VCaP (cell line): ENCODE measurements around the gene NAALADL2.

Experiments used
- H3K27ac ChIP-seq: fragments of 450-650 bp; 2 replicates; pipeline ENCODE4 v1.5.1; 2017
- TF ChIP-seq, protein P1 (sequence below): fragments of 450-650 bp; conservative IDR thresholded peaks from 2 replicates; pipeline ENCODE4 v1.5.1; 2017; ENCODE audit warnings: mild to moderate bottlenecking, moderate library complexity

NAALADL2 gene

GRCh38 chr3:175398676-175399075 is 539.5 kb downstream of the NAALADL2 start:
- no peak overlapping the region for H3K27ac ChIP-seq
- TF ChIP-seq, protein P1, sequence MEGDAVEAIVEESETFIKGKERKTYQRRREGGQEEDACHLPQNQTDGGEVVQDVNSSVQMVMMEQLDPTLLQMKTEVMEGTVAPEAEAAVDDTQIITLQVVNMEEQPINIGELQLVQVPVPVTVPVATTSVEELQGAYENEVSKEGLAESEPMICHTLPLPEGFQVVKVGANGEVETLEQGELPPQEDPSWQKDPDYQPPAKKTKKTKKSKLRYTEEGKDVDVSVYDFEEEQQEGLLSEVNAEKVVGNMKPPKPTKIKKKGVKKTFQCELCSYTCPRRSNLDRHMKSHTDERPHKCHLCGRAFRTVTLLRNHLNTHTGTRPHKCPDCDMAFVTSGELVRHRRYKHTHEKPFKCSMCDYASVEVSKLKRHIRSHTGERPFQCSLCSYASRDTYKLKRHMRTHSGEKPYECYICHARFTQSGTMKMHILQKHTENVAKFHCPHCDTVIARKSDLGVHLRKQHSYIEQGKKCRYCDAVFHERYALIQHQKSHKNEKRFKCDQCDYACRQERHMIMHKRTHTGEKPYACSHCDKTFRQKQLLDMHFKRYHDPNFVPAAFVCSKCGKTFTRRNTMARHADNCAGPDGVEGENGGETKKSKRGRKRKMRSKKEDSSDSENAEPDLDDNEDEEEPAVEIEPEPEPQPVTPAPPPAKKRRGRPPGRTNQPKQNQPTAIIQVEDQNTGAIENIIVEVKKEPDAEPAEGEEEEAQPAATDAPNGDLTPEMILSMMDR, result no peak

- no peak overlapping the region for H3K27ac ChIP-seq
- TF ChIP-seq, protein P1, result no peak
Observed at GRCh38 chr3:175399156-175399840, 540.2 kb downstream of the NAALADL2 start.

DNA sequence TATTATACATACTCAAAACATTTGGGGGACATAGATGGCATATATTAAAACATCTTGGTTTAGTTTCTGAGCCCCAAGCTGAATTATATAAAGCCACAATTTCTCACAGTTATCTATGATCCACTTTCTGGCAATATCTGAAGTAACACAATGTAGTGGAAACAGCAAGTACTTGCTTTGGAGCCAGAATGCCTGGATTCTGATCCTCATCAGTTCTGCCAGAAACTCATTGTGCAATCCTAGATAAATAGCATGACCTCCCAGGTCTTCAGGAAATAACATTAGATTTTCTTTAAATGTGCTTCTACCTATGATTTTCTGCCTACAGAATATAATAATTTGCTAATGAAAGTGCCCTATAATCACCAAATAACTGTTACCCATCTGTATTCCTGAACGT is 544.9 kb downstream of the NAALADL2 start:
- no peak overlapping the region for H3K27ac ChIP-seq
- TF ChIP-seq, protein P1, result no peak

DNA sequence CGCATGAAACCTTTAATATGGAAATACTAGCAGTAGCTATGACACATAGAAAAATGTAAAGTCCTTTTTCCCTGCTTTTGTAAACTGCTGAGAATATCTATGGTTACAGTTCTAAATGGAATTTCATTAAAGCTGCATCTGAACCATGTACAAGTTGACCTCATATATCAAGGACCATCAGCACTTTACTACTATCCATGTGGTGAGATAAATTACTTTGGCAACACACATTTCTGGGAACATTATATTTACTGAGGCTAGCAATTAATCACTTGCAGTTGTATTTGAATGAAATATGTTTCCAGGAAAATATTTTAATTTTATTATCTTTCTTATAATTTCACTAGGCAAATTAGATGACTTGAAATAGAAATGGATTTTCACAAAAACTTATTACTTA is 545.5 kb downstream of the NAALADL2 start:
- TF ChIP-seq, protein P1, result no peak

GRCh38 chr3:175410251-175410650 is 551.1 kb downstream of the NAALADL2 start:
- TF ChIP-seq, protein P1, result no peak
- no peak overlapping the region for H3K27ac ChIP-seq

More for the DNA sequence above, 545.5 kb downstream of the NAALADL2 start:
- H3K27ac ChIP-seq, result no peak overlapping the region

- H3K27ac ChIP-seq, result no peak overlapping the region
- TF ChIP-seq, protein P1, result no peak
Observed at GRCh38 chr3:175411405-175411804, 552.3 kb downstream of the NAALADL2 start.

- no peak overlapping the region for H3K27ac ChIP-seq
- TF ChIP-seq, protein P1, result no peak
Observed at GRCh38 chr3:175411946-175412345, 552.8 kb downstream of the NAALADL2 start.
